HepG2 (cell line): ENCODE measurements around the gene SLC4A11. TPM values are rescaled to one million over a fixed set of nuclear protein-coding genes. Genes with fewer than 3 reads are reported as not detected.

Source experiments
- ASH2L ChIP-seq: fragments of 300-600, 200-600 bp; sonication (generic); IDR thresholded peaks from 2 replicates; pipeline ENCODE4 v1.7.0; 2017; ENCODE audit warnings: low read depth, mild to moderate bottlenecking, moderate library complexity, mixed read lengths, low read length; ENCODE audit not compliant: insufficient read length
- CCDC6 ChIP-seq: sonication (generic); formaldehyde crosslinking; IDR thresholded peaks from 2 replicates; pipeline ENCODE4 v1.8.1; 2022; ENCODE audit warnings: mild to moderate bottlenecking, missing genetic modification reagents, moderate library complexity
- ETV5 ChIP-seq: IDR thresholded peaks from 2 replicates; pipeline ENCODE4 v1.6.1; 2018; ENCODE audit warnings: missing biosample characterization, missing genetic modification reagents, inconsistent platforms, borderline replicate concordance
- GATAD1 ChIP-seq: IDR thresholded peaks from 2 replicates; pipeline ENCODE4 v1.6.1; 2016; ENCODE audit warnings: missing genetic modification reagents, missing compliant biosample characterization
- KDM5B ChIP-seq: sonication (generic); formaldehyde crosslinking; IDR thresholded peaks from 2 replicates; pipeline ENCODE4 v1.4.0; 2020; ENCODE audit warnings: missing genetic modification reagents, mild to moderate bottlenecking, borderline replicate concordance
- RFXAP ChIP-seq: sonication (generic); formaldehyde crosslinking; IDR thresholded peaks from 2 replicates; pipeline ENCODE4 v1.4.0; 2020; ENCODE audit warnings: missing genetic modification reagents, borderline replicate concordance
- ZNF24 ChIP-seq: fragments of 450-650 bp; IDR thresholded peaks from 2 replicates; pipeline ENCODE4 v1.6.1; 2017; ENCODE audit warnings: antibody characterized with exemption, mild to moderate bottlenecking
- ZNF44 ChIP-seq: sonication (generic); formaldehyde crosslinking; IDR thresholded peaks from 2 replicates; pipeline ENCODE4 v1.5.1; 2020; ENCODE audit warnings: mild to moderate bottlenecking, missing genetic modification reagents
- ZNF629 ChIP-seq: sonication (generic); formaldehyde crosslinking; conservative IDR thresholded peaks from 2 replicates; pipeline ENCODE4 v1.5.0; 2020; ENCODE audit warnings: missing genetic modification reagents
- ZSCAN9 ChIP-seq: IDR thresholded peaks from 2 replicates; pipeline ENCODE4 v1.6.1; 2016; ENCODE audit warnings: borderline replicate concordance
- polyA plus RNA-seq, 8 experiments: library from polyadenylated mRNA; depleted of rRNA in 3 of 8; stranded (reverse) in 7 of 8; unstranded in 1 of 8; fragments of >200 nt; fragmentation: Illumina TruSeq in 4 of 8; extraction: Trizol in 4 of 8; gene quantifications; 2 replicates each; pipeline versions ENCODE4 v1.2.1 to v1.2.3, GENCODE V29; 2011 to 2016; ENCODE audit warnings: low read depth in 4 of 8, missing spikeins in 1 of 8, mixed read lengths in 1 of 8; ENCODE audit not compliant: insufficient read depth in 1 of 8
- total RNA-seq, 5 experiments: library from RNA; depleted of rRNA; stranded (reverse); fragments of >200 nt; fragmentation: Illumina TruSeq; extraction: Trizol; gene quantifications; 2 replicates each; pipeline ENCODE4 v1.2.3, GENCODE V29; 2016; ENCODE audit warnings: low read depth in 1 of 5
- TF ChIP-seq, protein P1 (sequence below): sonication (generic); formaldehyde crosslinking; IDR thresholded peaks from 2 replicates; pipeline ENCODE4 v1.8.0; 2022; ENCODE audit warnings: mild to moderate bottlenecking, missing genetic modification reagents, moderate library complexity
- TF ChIP-seq, protein P2 (sequence below): sonication (generic); formaldehyde crosslinking; IDR thresholded peaks from 2 replicates; pipeline ENCODE4 v1.5.1; 2020; ENCODE audit warnings: mild to moderate bottlenecking, missing genetic modification reagents, moderate library complexity
- TF ChIP-seq, protein P3 (sequence below): sonication (generic); formaldehyde crosslinking; IDR thresholded peaks from 2 replicates; pipeline ENCODE4 v1.4.0; 2020; ENCODE audit warnings: missing genetic modification reagents, borderline replicate concordance
- TF ChIP-seq, protein P4 (sequence below), 2 experiments: sonication (generic) in 1 of 2; formaldehyde crosslinking in 1 of 2; IDR thresholded peaks; 2 replicates each; pipeline versions ENCODE4 v1.4.0 to v1.6.1; 2018 to 2020; ENCODE audit warnings: missing genetic modification reagents in 2 of 2, borderline replicate concordance in 1 of 2, low read depth in 1 of 2, mild to moderate bottlenecking in 1 of 2, missing biosample characterization in 1 of 2
- TF ChIP-seq, protein P5 (sequence below): sonication (generic); formaldehyde crosslinking; IDR thresholded peaks from 2 replicates; pipeline ENCODE4 v1.5.0; 2020; ENCODE audit warnings: missing genetic modification reagents
- TF ChIP-seq, protein P6 (sequence below): IDR thresholded peaks from 2 replicates; pipeline ENCODE4 v1.6.1; 2012; ENCODE audit warnings: low read length, improper control_type of control experiment

SLC4A11 gene
- total and polyA plus RNA-seq, 2 of the 13 experiments (the other 11 are each of a cell fraction or from before 2014, with no cell fraction given) = 3.9 to 27.0 TPM

DNA sequence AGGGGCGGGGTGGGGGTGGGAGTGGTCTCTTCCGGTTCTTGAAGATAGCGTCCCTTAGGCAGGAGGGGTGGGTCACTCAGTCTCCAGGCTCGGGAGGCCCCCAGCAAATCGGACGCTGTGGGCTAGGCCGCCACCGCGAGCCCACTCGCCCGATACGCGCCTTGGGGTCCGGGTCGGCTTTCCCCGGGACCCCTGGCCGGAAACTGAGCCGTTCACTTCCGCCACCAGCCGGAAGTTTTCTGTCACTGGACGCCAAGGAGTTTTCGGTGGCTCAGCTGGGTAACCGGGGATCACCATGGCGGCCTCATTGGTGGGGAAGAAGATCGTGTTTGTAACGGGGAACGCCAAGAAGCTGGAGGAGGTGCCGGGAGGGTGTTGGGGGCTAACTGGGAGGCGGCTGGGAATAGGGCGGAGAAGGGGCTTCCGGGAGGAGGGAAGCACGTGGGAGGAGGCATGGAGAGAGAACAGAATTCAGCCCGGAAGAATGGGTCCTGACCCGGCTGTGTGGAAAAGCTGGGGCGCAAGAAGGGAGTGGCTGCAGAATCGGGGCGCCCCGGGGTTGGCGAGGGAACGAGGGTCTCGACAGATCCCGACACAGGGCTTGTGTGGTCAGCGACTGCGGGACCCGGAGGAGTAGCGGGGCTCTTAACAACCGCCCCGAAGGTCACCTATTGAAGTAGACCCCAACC is 29.6 kb downstream of the SLC4A11 start, which contains the start of gene ITPA (continued):
- TF ChIP-seq, protein P1, sequence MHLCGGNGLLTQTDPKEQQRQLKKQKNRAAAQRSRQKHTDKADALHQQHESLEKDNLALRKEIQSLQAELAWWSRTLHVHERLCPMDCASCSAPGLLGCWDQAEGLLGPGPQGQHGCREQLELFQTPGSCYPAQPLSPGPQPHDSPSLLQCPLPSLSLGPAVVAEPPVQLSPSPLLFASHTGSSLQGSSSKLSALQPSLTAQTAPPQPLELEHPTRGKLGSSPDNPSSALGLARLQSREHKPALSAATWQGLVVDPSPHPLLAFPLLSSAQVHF = no peak
- TF ChIP-seq ETV5 = peak; percentile 91
- TF ChIP-seq, protein P2, sequence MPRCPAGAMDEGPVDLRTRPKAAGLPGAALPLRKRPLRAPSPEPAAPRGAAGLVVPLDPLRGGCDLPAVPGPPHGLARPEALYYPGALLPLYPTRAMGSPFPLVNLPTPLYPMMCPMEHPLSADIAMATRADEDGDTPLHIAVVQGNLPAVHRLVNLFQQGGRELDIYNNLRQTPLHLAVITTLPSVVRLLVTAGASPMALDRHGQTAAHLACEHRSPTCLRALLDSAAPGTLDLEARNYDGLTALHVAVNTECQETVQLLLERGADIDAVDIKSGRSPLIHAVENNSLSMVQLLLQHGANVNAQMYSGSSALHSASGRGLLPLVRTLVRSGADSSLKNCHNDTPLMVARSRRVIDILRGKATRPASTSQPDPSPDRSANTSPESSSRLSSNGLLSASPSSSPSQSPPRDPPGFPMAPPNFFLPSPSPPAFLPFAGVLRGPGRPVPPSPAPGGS (CRISPR knock-in tag) = peak; percentile 86
- TF ChIP-seq ASH2L = peak; percentile 94
- no peak; the same call in 1 of the 2 replicates for TF ChIP-seq RFXAP
- peak; percentile 70; the same call in 1 of the 2 replicates for TF ChIP-seq CCDC6 (CRISPR knock-in tag)
- TF ChIP-seq, protein P3, sequence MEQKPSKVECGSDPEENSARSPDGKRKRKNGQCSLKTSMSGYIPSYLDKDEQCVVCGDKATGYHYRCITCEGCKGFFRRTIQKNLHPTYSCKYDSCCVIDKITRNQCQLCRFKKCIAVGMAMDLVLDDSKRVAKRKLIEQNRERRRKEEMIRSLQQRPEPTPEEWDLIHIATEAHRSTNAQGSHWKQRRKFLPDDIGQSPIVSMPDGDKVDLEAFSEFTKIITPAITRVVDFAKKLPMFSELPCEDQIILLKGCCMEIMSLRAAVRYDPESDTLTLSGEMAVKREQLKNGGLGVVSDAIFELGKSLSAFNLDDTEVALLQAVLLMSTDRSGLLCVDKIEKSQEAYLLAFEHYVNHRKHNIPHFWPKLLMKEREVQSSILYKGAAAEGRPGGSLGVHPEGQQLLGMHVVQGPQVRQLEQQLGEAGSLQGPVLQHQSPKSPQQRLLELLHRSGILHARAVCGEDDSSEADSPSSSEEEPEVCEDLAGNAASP (CRISPR knock-in tag) = no peak; the same call in 1 of the 2 replicates
- TF ChIP-seq GATAD1 = peak; percentile 94
- TF ChIP-seq, protein P4, sequence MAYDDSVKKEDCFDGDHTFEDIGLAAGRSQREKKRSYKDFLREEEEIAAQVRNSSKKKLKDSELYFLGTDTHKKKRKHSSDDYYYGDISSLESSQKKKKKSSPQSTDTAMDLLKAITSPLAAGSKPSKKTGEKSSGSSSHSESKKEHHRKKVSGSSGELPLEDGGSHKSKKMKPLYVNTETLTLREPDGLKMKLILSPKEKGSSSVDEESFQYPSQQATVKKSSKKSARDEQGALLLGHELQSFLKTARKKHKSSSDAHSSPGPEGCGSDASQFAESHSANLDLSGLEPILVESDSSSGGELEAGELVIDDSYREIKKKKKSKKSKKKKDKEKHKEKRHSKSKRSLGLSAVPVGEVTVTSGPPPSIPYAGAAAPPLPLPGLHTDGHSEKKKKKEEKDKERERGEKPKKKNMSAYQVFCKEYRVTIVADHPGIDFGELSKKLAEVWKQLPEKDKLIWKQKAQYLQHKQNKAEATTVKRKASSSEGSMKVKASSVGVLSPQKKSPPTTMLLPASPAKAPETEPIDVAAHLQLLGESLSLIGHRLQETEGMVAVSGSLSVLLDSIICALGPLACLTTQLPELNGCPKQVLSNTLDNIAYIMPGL (CRISPR knock-in tag; IDR thresholded peaks at IDR 0.05; ENCODE audit: borderline replicate concordance in 1 of 2, low read depth in 1 of 2) = peak; percentile 47 to 95
- TF ChIP-seq KDM5B (CRISPR knock-in tag) = peak; percentile 70; the same call in 1 of the 2 replicates
- no peak for TF ChIP-seq ZNF24
- no peak for TF ChIP-seq ZNF629
- TF ChIP-seq, protein P5, sequence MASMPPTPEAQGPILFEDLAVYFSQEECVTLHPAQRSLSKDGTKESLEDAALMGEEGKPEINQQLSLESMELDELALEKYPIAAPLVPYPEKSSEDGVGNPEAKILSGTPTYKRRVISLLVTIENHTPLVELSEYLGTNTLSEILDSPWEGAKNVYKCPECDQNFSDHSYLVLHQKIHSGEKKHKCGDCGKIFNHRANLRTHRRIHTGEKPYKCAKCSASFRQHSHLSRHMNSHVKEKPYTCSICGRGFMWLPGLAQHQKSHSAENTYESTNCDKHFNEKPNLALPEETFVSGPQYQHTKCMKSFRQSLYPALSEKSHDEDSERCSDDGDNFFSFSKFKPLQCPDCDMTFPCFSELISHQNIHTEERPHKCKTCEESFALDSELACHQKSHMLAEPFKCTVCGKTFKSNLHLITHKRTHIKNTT (CRISPR knock-in tag) = no peak
- TF ChIP-seq ZSCAN9 = no peak; the same call in 1 of the 2 replicates
- TF ChIP-seq, protein P6, sequence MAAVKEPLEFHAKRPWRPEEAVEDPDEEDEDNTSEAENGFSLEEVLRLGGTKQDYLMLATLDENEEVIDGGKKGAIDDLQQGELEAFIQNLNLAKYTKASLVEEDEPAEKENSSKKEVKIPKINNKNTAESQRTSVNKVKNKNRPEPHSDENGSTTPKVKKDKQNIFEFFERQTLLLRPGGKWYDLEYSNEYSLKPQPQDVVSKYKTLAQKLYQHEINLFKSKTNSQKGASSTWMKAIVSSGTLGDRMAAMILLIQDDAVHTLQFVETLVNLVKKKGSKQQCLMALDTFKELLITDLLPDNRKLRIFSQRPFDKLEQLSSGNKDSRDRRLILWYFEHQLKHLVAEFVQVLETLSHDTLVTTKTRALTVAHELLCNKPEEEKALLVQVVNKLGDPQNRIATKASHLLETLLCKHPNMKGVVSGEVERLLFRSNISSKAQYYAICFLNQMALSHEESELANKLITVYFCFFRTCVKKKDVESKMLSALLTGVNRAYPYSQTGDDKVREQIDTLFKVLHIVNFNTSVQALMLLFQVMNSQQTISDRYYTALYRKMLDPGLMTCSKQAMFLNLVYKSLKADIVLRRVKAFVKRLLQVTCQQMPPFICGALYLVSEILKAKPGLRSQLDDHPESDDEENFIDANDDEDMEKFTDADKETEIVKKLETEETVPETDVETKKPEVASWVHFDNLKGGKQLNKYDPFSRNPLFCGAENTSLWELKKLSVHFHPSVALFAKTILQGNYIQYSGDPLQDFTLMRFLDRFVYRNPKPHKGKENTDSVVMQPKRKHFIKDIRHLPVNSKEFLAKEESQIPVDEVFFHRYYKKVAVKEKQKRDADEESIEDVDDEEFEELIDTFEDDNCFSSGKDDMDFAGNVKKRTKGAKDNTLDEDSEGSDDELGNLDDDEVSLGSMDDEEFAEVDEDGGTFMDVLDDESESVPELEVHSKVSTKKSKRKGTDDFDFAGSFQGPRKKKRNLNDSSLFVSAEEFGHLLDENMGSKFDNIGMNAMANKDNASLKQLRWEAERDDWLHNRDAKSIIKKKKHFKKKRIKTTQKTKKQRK = no peak
- TF ChIP-seq ZNF44 (CRISPR knock-in tag) = peak; percentile 12; the same call in 1 of the 2 replicates
